Activated T-cell treated with anti-CD3 and anti-CD28 coated beads for 4 hours (primary cell): ENCODE data around the gene EXD2.
A peak's percentile ranks its signal among the peaks of the same experiment; 100 is the strongest.
"Not testable (repeated sequence)": the region's sequence is repeated elsewhere in the genome, so short reads cannot be mapped to it uniquely, and the experiment has no call there.

Source experiments
- DNase-seq: peaks from one replicate; pipeline ENCODE4 v3.0.0-alpha.2; 2020

EXD2 gene

GRCh38 chr14:69191340-69192111 lies at the start of gene EXD2:
Gene EXD2, plus strand, starts transcription at chr14:69191498. Its CDS starts 17,973 bp downstream, at chr14:69209471.
- peak; percentile 37 for DNase-seq

DNA sequence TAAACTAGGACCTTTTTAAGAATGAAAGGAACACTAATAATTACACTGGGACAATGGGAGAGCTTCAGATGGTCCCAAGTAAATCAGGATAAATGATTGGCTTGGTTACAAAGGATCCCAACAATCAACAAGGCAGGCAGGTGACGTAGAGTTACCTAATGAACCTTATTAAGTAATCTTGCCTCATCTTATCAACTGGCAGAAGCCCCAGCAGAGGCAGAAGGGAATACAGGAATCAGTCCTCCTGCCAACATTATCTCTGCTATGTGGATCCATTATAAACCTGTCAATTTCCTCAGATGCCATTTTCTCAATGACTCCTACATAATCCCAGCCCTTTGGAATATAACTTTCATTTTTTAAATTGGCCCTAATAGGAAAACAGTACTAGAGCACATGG lies 49.7 kb upstream of the EXD2 start:
- DNase-seq: no peak

DNA sequence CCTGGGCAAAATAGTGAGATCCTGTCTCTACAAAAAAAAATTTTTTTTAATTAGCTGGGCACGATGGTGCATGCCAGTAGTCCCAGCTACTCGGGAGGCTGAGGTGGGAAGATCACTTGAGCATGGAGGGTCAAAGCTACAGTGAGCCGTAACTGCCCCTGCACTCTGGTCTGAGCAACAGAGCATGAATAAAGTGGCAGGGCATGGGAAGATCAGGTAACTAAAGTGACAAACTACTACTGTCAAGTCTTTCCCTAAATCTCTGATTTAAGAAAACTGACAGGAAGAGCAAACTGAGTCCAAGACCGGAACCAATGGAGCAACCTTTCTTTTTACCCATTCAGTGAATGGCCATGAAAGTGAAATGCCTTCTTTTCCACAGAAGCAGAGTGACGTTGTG lies 49.2 kb upstream of the EXD2 start:
- no peak for DNase-seq

DNA sequence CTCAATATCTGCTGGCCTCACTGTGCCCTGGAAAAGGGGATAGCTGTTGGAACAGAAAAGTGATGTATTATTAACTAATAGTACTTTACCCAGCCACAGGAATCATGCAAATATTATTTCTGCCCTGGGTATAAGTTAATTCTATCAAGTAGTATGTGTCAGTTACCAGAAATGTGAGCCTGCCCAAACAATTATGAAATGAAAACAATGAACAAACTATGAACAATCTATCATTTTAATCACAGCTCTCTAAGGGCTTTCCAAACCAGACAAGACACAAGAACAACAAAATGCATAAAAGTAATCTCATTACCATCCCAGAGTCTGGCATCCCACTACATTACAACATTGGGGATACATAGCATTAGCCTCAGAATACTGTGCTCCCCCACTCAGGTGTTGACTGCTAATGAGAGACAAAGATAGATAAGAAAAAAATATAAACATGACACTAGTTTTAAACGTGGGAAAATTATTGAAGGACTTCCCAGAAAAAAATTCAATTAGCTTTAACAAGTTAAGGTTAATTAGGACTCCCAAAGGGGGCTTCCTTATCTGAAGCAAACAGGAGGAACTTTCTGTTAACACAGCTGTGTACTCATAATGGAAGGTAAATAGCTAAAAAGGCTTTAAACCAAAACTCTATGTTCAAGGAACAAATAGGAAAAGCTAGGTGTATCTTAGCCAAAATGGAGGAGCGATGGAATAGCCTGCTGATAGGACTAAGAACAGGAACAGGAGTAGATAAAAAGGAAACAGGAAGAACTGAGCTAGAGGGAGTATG lies 41.6 kb upstream of the EXD2 start:
- no peak for DNase-seq

DNA sequence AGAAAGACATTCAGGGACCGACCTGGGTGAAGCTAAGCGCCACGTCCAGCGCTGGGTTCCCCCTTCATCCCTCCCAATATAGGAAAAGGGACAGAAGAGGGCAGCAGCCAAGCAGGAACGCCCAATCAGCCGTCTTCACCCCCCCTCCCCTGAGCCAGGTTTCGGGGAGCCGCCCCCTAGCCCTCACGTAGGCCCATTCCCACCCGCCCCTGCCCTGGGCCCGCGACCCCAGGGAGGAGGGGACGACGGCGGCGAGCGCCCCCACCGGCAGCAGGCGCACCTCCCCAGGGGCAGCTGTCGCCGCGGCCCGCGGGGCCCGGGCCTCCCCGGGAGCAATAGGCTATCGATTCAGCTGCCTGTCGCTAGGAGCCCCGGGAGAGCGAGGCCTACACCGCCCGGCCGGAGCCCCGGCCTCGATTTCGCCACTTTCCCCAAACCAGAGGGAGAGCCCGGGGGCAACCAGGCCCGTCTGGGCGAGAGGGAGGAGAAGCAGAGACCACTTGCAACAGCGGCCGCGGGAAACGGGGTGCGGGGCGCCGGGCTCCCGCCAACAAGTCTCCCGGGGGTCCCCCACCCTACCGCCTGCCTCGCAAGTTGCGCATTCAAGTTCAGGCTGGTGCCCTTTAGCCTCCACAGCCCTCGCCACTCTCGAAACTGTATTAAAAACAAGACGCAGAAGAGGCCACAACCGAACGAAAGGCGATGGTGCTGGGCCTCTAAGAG lies 39.7 kb upstream of the EXD2 start:
- peak; percentile 70 for DNase-seq

DNA sequence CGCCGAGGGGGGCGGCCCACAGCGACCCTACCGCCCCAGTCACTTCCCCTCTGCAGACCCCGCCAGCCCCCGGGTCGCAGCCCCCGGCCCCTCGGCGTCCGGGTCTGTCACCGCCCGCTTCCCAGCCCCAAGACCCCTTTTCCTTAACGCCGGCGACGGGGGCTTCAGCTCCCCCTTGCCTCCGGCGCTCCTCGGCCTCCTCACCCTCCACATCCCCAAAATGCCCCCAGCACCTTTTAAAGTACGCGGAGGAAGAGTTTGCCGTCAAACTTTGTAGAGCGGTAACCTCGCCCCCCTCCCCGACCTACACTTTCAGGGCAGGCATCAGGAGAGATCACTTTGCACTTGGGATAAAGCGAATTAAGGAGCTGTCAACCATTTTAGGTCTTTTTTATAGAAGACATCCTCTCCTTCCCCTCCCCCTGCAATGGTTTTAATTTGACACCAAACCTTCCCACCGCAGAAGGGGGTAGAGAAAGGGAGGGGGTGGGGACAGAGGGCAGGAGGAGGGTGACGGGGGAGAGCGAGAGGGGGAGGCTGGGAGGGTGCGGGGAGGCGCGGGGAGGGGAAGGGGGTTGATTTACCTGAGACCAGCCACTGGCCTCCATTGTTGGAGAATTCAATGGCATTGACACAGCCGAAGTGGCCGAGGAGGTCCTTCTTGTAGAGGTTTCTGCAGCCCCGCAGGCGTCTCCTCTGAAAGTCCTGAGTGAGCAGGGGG lies 39.0 kb upstream of the EXD2 start:
- DNase-seq: peak; percentile 41

DNA sequence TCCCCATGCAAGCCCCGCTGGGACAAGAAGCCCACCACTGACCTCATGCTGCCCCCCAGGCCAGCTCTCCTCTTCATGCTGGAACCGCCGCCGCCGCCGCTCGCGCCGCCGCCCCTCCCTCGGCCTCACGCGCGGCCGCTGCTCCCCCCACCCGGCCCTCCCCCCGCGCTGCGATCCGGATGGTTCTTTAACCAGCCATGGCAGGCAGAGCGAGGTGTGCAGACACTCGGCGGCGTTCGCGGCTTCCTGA lies 38.5 kb upstream of the EXD2 start, which contains the start of gene DCAF5:
Gene DCAF5, minus strand, starts transcription at position 218 of the 250 bp plus-strand sequence. Its CDS starts 141 bp downstream, at position 77.
- DNase-seq: peak; percentile 83

DNA sequence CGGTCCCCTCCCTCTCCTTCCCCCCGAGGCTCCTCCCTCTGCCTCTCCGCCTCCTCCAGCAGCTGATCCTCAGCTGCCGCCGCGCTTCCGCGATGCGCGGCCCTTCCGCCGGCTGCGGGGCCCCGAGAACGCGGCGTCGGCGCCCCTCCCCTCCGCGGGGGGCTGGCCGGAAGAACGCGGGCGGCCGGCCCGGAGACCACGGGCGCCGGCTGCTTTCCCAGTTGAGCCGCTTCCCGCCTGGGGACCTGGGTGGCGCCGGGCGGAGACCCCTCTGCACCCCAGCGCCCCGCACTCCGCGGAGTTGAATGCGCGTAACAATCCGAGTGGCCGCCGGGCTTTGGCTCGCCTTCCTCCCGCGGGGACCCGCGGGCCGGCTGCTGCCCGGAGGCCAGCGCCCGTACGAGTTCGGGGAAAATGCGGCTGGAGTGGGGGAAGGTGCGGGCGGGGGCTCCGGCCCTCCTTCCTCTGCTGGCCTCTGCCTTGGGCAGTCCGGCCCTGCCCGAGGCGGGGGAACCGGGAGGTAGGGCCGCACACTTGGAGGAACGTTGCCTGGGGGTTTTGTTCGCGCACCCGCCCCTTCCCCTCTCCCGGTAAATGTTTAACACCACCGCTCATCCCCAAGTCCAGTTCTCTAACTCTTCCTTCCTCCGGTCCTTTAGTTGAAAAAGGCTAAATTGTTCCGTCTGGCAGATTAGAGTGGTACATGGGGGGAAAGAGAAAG lies 38.0 kb upstream of the EXD2 start:
- DNase-seq: no peak

DNA sequence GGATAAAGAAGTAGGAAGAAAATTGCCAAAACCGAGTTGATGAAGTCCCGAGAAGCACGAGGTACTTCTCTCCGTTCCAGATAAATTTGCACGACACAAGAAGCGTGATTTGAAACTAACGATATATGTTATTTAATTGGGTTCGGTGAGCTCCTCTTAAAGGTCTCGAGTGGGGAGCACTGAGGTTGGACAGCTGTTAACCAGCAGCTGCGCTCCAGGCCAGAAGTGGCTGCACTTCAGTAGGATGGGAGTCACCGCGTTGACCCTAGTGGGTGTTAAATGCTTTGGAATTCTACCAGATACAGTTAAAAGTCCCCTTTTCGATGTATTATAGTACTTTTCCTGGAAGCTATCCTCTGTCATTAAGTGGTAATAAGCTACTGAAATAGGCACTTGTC lies 37.4 kb upstream of the EXD2 start:
- DNase-seq: no peak

DNA sequence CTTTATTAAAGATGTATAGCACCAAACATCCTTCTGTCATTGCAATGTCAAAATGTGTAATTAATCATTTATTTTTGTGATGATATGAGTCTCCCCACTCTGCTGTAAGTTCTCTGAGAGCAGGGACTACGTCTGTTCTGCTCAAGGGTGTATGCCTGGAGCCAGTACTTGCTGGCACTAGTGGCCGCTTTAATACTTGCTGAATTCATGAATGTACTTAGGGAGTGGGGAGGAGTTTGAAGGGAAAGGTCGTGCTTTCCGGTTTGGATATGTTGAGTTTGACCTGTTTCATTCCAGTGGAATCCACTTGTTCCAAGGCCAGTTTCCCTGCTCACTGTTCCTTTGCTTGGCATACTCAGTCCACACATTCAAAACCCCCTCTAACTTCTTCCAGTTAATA lies 36.5 kb upstream of the EXD2 start:
- no peak for DNase-seq

GRCh38 chr14:69156224-69156623 lies 35.1 kb upstream of the EXD2 start:
- DNase-seq: no peak

- no peak for DNase-seq
Observed at GRCh38 chr14:69161590-69161989, 29.7 kb upstream of the EXD2 start.

DNA sequence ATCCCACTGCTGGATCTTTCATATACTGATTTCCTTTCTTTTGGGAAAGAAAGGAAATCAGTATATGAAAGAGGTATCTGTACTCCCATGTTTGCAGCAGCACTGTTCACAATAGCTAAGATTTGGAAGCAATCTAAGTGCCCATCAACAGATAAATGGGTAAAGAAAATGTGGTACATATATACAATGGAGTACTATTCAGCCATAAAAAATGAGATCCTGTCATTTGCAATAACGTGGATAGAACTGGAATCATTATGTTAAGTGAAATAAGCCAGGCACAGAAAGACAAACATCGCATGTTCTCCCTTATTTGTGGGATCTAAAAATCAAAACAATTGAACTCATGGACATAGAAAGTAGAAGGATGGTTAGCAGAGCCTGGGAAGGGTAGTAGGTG lies 25.5 kb upstream of the EXD2 start:
- DNase-seq: not testable (repeated sequence)

- no peak for DNase-seq
Observed at GRCh38 chr14:69170839-69171238, 20.5 kb upstream of the EXD2 start.

DNA sequence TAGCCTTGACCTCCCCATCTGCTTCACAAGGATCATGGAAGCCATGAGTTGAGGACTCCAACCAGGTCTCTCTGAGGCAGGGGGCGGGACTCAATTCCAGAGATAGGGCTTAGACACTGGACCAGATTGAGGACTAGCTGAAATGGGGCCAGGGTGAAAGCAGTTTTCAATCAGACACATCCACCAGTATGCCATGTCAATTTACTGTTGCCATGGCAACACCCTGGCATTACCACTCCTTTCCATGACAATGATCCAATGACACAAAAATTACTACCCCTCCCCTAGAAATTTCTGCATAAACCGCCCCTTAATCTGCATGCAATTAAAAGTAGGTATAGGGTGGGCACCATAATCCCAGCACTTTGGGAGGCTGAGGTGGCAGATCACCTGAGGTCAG lies 19.7 kb upstream of the EXD2 start:
- DNase-seq: no peak

DNA sequence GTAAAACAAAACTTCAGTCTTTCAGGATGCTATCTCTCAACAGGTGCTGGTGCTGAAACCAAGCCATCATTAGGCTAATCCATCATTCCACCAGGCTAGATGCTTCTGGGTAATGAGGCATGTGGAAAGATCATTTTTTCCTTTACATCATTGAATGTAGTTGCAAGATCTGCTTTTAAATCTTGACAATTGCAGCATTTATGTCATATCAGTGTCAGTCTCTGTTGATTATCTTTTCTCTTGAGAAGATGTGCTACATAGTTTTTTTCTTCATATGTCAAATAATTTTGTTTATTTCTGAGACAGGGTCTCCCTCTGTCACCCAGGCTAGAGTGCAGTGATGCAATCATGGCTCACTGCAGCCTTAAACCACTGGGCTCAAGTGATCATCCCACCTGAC lies 16.2 kb upstream of the EXD2 start:
- no peak for DNase-seq

DNA sequence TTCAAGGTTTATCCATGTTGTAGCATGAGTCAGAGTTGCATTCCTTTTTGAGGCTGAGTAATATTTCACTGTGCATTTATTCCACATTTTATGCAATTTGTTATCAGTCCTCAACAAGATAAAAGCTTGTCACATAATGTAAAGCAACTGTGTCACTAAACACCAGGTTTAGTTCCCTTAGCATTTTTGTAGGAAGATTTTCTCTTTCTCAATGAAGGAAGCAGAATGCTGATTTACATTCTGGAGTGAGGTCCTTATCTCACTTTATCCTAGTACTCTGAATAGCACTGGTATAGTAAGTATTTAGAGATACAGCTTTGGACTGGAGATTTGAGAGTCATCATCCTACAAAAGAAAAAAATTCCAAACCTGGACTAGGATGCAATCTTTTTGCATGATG lies 9.8 kb upstream of the EXD2 start:
- DNase-seq: no peak

DNA sequence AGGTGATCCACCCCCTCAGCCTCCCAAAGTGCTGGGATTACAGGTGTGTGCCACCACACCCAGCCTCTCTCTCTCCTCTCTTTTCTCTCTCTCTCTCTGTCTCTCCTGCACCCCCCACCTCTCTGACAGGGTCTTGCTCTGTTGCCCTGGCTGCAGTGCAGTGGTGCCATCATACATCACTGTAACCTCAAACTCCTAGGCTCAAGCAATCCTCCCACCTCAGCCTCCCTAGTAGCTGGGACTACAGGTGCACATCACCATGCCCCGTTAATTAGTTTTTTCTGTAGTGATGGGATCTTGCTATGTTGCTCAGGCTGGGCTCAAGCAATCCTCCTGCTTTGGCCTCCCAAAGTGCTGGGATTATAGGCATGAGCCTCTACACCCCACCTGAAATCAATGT lies 8.7 kb upstream of the EXD2 start:
- DNase-seq: not testable (repeated sequence)

GRCh38 chr14:69183735-69184134 lies 7.6 kb upstream of the EXD2 start:
- DNase-seq: no peak

- DNase-seq: no peak
Observed at GRCh38 chr14:69190191-69190590, 1.1 kb upstream of the EXD2 start.

DNA sequence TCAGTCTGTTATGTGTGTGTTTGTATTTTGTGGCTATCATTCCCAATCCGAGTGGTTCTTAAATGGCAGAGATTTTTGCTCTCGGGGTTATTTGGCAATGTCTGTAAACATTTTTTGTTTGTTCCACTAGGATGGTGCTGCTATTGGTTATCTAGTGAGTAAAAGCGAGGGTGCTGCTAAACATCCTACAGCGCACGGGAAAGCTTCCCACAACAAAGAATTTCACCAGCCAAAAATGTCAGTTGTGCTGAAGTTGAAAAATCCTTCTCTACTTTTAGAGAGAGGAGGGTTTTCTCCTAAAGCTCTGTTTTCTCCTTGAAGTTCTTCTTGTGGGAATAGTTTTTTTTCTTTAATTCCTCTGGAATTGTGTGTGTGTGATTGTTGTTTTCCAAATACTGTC lies 2.4 kb downstream of the EXD2 start:
- DNase-seq: no peak

GRCh38 chr14:69199786-69200185 lies 8.5 kb downstream of the EXD2 start:
- no peak for DNase-seq

DNA sequence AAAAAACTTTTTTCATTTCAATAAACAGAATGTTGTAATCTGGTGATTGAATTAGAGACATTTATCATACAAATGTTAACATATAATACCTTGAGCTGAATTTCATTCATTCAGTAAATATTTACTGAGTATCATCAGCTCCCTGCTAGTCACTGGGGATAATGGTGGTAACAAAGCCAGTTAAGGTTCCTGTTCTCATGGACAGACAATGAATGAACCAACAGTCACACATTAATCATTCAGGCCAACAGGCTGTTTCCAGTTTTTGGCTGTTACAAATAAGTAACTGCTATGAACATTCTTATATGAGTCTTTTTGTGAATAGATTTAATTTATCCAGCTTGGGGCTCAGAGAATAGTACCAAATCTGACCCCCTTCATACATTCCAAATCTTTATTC lies 13.5 kb downstream of the EXD2 start:
- DNase-seq: no peak
